Osteoblast (primary cell): ENCODE measurements around the gene DNAH12. TPM values are rescaled to one million over a fixed set of nuclear protein-coding genes. Genes with fewer than 3 reads are reported as not detected.

Experiments
- DNase-seq: peaks from one replicate; pipeline ENCODE4 v3.0.0; 2011; ENCODE audit warnings: low spot score, mixed read lengths; ENCODE audit not compliant: insufficient read length; ENCODE audit errors: missing footprints
- H2AFZ ChIP-seq: 2 replicates; pipeline ENCODE4 v1.6.0; 2011; ENCODE audit warnings: mild to moderate bottlenecking, low read length
- H3K27ac ChIP-seq: 2 replicates; pipeline ENCODE4 v1.5.1; 2011; ENCODE audit warnings: mild to moderate bottlenecking, low read depth, low read length, moderate library complexity
- H3K27me3 ChIP-seq: 2 replicates; pipeline ENCODE4 v1.6.0; 2012; ENCODE audit warnings: mild to moderate bottlenecking, control low read depth, inconsistent platforms, low read length, moderate library complexity; ENCODE audit not compliant: insufficient read depth
- H3K36me3 ChIP-seq: 2 replicates; pipeline ENCODE4 v1.5.1; 2011; ENCODE audit warnings: mild to moderate bottlenecking, low read length, control low read depth, moderate library complexity; ENCODE audit not compliant: insufficient read depth
- H3K4me1 ChIP-seq: 2 replicates; pipeline ENCODE4 v1.5.1; 2011; ENCODE audit warnings: mild to moderate bottlenecking, low read length, control low read depth, moderate library complexity; ENCODE audit not compliant: insufficient read depth
- H3K4me2 ChIP-seq: 2 replicates; pipeline ENCODE4 v1.6.0; 2011; ENCODE audit warnings: mild to moderate bottlenecking, low read length; ENCODE audit not compliant: insufficient read depth
- H3K4me3 ChIP-seq: fragments of 200-600 bp; sonication (generic); 3 replicates; pipeline ENCODE4 v1.5.1; 2012; ENCODE audit warnings: mild to moderate bottlenecking, low read length, inconsistent platforms; ENCODE audit not compliant: insufficient read depth
- H3K79me2 ChIP-seq: 2 replicates; pipeline ENCODE4 v1.6.0; 2012; ENCODE audit warnings: mild to moderate bottlenecking, low read length, control low read depth, inconsistent platforms; ENCODE audit not compliant: insufficient read depth
- H3K9me3 ChIP-seq: 2 replicates; pipeline ENCODE4 v1.5.1; 2011; ENCODE audit warnings: low read depth, low read length, control low read depth
- H4K20me1 ChIP-seq: 2 replicates; pipeline ENCODE4 v1.6.0; 2012; ENCODE audit warnings: mild to moderate bottlenecking, low read length, control low read depth; ENCODE audit not compliant: insufficient read depth
- total RNA-seq: library from RNA; depleted of rRNA; stranded (reverse); fragments of >200 nt; gene quantifications from 2 replicates; pipeline ENCODE4 v1.2.3, GENCODE V29; 2012
- TF ChIP-seq, protein P1 (sequence below): IDR thresholded peaks from 2 replicates; pipeline ENCODE4 v1.5.1; 2011; ENCODE audit warnings: mild to moderate bottlenecking, low read depth, low read length, moderate library complexity; ENCODE audit errors: extremely low read depth

Gene DNAH12
- total RNA-seq, 1 donor, result under 0.01 TPM

DNA sequence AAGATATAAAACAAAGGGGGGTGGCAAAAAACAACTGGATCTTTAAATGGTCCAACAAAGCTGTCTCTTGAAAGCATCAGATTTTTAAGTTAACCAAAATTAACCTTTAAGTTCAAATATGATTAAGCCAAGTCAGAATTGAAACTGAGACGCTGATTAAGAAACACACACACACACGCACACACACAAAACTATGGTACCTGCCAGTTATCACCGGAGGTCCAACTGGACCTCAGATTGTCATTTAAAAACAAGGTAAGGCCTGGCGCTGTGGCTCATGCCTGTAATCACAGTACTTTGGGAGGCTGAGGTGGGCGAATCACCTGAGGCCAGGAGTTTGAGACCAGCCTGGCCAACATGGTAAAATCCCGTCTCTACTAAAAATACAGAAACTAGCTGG is 42.6 kb upstream of the DNAH12 start:
- Histone ChIP-seq H3K27me3 (no peaks in the 10 kb centered on the region), H3K36me3 (peaks cover 49% of the 10 kb centered on the region), H3K4me2 (peak overlapping the region; percentile 41), H3K27ac (peak overlapping the region; percentile 7), H3K9me3 (no peaks in the 10 kb centered on the region), H3K4me3 (peak overlapping the region; percentile 16), H3K79me2 (peaks cover 99% of the 10 kb centered on the region), H2AFZ (no peak overlapping the region), H3K4me1 (peaks cover 24% of the 10 kb centered on the region), H4K20me1 (peaks cover 85% of the 10 kb centered on the region)
- TF ChIP-seq, protein P1, sequence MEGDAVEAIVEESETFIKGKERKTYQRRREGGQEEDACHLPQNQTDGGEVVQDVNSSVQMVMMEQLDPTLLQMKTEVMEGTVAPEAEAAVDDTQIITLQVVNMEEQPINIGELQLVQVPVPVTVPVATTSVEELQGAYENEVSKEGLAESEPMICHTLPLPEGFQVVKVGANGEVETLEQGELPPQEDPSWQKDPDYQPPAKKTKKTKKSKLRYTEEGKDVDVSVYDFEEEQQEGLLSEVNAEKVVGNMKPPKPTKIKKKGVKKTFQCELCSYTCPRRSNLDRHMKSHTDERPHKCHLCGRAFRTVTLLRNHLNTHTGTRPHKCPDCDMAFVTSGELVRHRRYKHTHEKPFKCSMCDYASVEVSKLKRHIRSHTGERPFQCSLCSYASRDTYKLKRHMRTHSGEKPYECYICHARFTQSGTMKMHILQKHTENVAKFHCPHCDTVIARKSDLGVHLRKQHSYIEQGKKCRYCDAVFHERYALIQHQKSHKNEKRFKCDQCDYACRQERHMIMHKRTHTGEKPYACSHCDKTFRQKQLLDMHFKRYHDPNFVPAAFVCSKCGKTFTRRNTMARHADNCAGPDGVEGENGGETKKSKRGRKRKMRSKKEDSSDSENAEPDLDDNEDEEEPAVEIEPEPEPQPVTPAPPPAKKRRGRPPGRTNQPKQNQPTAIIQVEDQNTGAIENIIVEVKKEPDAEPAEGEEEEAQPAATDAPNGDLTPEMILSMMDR, result no peak
- DNase-seq, result no peak

DNA sequence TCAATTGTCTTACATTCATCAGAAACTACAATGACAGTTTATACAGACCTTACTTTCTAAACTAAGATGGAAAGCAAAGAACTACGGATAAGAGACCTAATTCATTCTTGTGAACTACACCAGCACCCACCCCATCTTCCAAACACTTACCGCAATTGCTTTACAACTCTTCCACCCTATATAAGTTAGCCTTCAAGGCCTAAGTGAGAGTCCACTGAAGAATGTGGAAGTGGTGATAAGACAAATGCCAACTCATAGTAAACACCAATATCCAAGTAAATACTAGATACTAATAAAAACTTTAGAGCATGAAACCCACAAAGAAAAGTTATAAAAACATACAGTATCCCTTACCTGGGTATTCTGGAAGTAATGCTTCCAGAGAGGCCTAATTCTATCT is 39.4 kb upstream of the DNAH12 start:
- H3K4me2 ChIP-seq, result no peak overlapping the region
- H3K9me3 ChIP-seq, result no peaks in the 10 kb centered on the region
- peaks cover 100% of the 10 kb centered on the region for H3K79me2 ChIP-seq
- peaks cover 24% of the 10 kb centered on the region for H3K4me1 ChIP-seq
- no peak overlapping the region for H3K27ac ChIP-seq
- DNase-seq, result no peak
- peaks cover 85% of the 10 kb centered on the region for H4K20me1 ChIP-seq
- peaks cover 60% of the 10 kb centered on the region for H3K36me3 ChIP-seq
- TF ChIP-seq, protein P1, result no peak
- no peak overlapping the region for H3K4me3 ChIP-seq
- H3K27me3 ChIP-seq, result no peaks in the 10 kb centered on the region
- no peak overlapping the region for H2AFZ ChIP-seq

DNA sequence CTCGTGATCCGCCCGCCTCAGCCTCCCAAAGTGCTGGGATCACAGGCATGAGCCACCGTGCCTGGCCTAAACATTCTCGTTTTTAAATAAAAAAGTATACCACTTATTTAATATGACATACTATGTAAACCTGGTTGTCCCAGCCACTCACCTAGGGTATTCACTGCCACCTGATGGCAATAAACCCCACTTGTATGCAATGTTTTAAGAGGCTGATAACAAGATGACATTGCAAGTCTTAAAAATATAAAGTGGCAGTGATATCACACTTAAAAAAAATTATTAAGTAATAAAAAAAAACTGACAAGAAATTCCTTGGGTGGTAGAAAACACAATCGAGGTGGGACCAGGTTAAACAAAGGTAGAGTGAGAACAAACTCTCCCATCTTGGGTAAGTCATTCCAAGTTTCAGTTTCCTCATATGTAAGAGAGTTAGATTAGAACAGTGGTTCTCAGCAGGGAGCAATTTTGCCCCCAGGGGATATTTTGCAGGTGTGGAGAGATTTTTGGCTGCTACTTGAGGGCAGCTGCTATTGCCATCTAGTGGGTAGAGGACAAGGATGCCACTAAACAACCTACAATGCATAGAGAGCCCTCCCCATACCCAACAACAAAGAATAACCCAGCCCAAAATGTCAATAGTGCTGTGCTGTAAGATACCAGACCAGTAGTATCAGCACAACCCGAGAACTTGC is 38.5 kb upstream of the DNAH12 start:
- Histone ChIP-seq H3K79me2 (peaks cover 100% of the 10 kb centered on the region), H4K20me1 (peaks cover 83% of the 10 kb centered on the region), H3K27me3 (no peaks in the 10 kb centered on the region), H3K27ac (peak overlapping the region; percentile 1), H3K4me1 (peaks cover 21% of the 10 kb centered on the region), H3K36me3 (peaks cover 69% of the 10 kb centered on the region), H3K9me3 (no peaks in the 10 kb centered on the region), H2AFZ (no peak overlapping the region), H3K4me3 (no peak overlapping the region), H3K4me2 (no peak overlapping the region)
- TF ChIP-seq, protein P1, result peak; percentile 13
- DNase-seq, result no peak

DNA sequence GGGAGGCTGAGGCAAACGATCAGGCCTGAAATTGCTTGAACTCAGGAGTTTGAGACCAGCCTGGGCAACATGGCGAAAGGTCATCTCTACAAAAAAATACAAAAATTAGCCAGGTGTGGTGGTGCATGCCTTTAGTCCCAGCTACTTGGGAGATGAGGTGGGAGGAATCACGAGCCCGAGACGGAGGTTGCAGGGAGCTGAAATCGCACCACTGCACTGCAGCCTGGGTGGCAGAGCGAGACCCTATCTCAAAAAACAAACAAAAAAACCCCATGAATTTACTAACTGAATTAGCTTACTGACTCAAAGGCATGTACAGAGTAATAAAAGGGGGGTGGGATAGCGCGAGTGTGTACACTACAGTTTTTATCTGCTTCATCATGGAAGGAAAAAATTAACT is 33.7 kb upstream of the DNAH12 start:
- no peak for DNase-seq
- Histone ChIP-seq H3K4me1 (peaks cover 2% of the 10 kb centered on the region), H3K9me3 (no peaks in the 10 kb centered on the region), H3K27ac (no peak overlapping the region), H2AFZ (no peak overlapping the region), H3K4me2 (no peak overlapping the region), H3K79me2 (peaks cover 95% of the 10 kb centered on the region), H3K4me3 (no peak overlapping the region), H4K20me1 (peaks cover 72% of the 10 kb centered on the region), H3K27me3 (no peaks in the 10 kb centered on the region), H3K36me3 (peaks cover 94% of the 10 kb centered on the region)
- TF ChIP-seq, protein P1, result no peak
